GM19438 (cell line): ENCODE measurements around the gene SPDYE17.
"Not testable (repeated sequence)": the region's sequence is repeated elsewhere in the genome, so short reads cannot be mapped to it uniquely, and the experiment has no call there.

Experiments used
- ATAC-seq: cut with Tn5 transposase; IDR thresholded peaks from one replicate; pipeline ENCODE4 v1.9.1; 2021; ENCODE audit warnings: low read depth; ENCODE audit not compliant: unreplicated experiment

The SPDYE17 gene

DNA sequence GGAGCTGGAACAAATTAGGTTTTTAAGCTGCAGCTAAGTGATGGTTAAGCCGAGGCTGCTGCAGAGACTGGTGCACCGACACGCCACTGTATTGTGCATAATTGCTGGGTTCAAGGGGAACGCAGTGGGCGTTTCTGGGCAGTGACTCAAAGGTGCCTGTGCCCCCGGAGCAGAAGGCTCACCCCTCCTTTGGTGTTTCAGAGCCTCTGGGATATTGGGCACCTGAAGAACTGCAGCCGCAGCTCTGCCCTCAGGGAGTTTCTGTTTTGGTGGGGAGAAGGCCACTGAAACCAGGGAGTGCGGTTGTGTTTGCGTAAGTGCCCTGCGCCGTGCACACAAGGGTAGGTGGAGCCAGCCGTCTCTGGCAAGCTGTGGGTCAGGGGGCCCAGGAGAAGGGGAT lies 57.8 kb downstream of the SPDYE17 start:
- ATAC-seq = not testable (repeated sequence)

DNA sequence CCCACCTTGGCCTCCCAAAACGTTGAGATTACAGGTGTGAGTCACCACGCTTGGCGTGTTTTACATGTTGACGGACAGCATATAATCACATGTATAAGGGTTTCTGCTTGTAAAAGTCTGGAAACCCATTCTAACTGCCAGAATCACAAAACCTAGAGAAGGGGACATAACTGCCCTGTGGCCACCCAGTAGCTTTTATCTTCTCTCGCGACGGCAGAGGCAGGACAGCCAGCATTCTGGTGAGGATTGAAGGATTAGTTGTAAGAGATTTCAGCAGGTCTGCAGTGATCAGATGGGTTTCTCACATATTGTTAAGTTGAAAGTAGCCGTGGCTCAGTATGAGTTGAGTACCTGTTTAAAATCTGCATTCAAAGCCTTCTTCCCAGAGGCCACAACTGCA lies 59.8 kb downstream of the SPDYE17 start:
- not testable (repeated sequence) for ATAC-seq
